Measurements from ENCODE around the gene IFNL2. TPM values are rescaled to one million over a fixed set of nuclear protein-coding genes. Genes with fewer than 3 reads are reported as not detected.

IFNL2 gene
- total and polyA plus RNA-seq, 9 of the 15 experiments (the other 6 are each of a cell fraction or from before 2014, with no cell fraction given): not detected

GRCh38 chr19:39254531-39255345 is 13.5 kb upstream of the IFNL2 start (continued):
- TF ChIP-seq, protein P1, sequence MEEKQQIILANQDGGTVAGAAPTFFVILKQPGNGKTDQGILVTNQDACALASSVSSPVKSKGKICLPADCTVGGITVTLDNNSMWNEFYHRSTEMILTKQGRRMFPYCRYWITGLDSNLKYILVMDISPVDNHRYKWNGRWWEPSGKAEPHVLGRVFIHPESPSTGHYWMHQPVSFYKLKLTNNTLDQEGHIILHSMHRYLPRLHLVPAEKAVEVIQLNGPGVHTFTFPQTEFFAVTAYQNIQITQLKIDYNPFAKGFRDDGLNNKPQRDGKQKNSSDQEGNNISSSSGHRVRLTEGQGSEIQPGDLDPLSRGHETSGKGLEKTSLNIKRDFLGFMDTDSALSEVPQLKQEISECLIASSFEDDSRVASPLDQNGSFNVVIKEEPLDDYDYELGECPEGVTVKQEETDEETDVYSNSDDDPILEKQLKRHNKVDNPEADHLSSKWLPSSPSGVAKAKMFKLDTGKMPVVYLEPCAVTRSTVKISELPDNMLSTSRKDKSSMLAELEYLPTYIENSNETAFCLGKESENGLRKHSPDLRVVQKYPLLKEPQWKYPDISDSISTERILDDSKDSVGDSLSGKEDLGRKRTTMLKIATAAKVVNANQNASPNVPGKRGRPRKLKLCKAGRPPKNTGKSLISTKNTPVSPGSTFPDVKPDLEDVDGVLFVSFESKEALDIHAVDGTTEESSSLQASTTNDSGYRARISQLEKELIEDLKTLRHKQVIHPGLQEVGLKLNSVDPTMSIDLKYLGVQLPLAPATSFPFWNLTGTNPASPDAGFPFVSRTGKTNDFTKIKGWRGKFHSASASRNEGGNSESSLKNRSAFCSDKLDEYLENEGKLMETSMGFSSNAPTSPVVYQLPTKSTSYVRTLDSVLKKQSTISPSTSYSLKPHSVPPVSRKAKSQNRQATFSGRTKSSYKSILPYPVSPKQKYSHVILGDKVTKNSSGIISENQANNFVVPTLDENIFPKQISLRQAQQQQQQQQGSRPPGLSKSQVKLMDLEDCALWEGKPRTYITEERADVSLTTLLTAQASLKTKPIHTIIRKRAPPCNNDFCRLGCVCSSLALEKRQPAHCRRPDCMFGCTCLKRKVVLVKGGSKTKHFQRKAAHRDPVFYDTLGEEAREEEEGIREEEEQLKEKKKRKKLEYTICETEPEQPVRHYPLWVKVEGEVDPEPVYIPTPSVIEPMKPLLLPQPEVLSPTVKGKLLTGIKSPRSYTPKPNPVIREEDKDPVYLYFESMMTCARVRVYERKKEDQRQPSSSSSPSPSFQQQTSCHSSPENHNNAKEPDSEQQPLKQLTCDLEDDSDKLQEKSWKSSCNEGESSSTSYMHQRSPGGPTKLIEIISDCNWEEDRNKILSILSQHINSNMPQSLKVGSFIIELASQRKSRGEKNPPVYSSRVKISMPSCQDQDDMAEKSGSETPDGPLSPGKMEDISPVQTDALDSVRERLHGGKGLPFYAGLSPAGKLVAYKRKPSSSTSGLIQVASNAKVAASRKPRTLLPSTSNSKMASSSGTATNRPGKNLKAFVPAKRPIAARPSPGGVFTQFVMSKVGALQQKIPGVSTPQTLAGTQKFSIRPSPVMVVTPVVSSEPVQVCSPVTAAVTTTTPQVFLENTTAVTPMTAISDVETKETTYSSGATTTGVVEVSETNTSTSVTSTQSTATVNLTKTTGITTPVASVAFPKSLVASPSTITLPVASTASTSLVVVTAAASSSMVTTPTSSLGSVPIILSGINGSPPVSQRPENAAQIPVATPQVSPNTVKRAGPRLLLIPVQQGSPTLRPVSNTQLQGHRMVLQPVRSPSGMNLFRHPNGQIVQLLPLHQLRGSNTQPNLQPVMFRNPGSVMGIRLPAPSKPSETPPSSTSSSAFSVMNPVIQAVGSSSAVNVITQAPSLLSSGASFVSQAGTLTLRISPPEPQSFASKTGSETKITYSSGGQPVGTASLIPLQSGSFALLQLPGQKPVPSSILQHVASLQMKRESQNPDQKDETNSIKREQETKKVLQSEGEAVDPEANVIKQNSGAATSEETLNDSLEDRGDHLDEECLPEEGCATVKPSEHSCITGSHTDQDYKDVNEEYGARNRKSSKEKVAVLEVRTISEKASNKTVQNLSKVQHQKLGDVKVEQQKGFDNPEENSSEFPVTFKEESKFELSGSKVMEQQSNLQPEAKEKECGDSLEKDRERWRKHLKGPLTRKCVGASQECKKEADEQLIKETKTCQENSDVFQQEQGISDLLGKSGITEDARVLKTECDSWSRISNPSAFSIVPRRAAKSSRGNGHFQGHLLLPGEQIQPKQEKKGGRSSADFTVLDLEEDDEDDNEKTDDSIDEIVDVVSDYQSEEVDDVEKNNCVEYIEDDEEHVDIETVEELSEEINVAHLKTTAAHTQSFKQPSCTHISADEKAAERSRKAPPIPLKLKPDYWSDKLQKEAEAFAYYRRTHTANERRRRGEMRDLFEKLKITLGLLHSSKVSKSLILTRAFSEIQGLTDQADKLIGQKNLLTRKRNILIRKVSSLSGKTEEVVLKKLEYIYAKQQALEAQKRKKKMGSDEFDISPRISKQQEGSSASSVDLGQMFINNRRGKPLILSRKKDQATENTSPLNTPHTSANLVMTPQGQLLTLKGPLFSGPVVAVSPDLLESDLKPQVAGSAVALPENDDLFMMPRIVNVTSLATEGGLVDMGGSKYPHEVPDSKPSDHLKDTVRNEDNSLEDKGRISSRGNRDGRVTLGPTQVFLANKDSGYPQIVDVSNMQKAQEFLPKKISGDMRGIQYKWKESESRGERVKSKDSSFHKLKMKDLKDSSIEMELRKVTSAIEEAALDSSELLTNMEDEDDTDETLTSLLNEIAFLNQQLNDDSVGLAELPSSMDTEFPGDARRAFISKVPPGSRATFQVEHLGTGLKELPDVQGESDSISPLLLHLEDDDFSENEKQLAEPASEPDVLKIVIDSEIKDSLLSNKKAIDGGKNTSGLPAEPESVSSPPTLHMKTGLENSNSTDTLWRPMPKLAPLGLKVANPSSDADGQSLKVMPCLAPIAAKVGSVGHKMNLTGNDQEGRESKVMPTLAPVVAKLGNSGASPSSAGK (IDR thresholded peaks at IDR 0.05): peak; percentile 62
- TF ChIP-seq NELFE (IDR thresholded peaks at IDR 0.05; ENCODE audit: insufficient read depth, insufficient read length) (no peak), ZNF655 (CRISPR knock-in tag; IDR thresholded peaks at IDR 0.05) (no peak), GABPB1 (CRISPR knock-in tag; IDR thresholded peaks at IDR 0.05) (peak; percentile 68), EHMT2 (IDR thresholded peaks at IDR 0.05) (0 out of 2 replicates have a peak, but pooled peaks have one; percentile 36), TBP (optimal IDR thresholded peaks at IDR 0.05; ENCODE audit: low read depth, low read length) (peak; percentile 87), FOXJ3 (CRISPR knock-in tag; IDR thresholded peaks at IDR 0.05) (no peak), SRF (CRISPR knock-in tag; IDR thresholded peaks at IDR 0.05) (peak in 1 of 2 experiments; percentile 41; a peak in 1 of 4 replicates), NFE2L1 (tag; IDR thresholded peaks at IDR 0.05; ENCODE audit: borderline replicate concordance, low read depth) (no peak), TEAD1 (CRISPR knock-in tag; IDR thresholded peaks at IDR 0.05) (0 out of 4 replicates have a peak, but pooled peaks of 1 of the 2 experiments have one; percentile 25), TSC22D4 (tag; IDR thresholded peaks at IDR 0.05) (no peak), SUPT5H (IDR thresholded peaks at IDR 0.05) (peak; percentile 70), KLF1 (tag; IDR thresholded peaks at IDR 0.05) (0 out of 2 replicates have a peak, but pooled peaks have one; percentile 31), ZFX (CRISPR knock-in tag; IDR thresholded peaks at IDR 0.05) (peak; percentile 45), CXXC5 (CRISPR knock-in tag; IDR thresholded peaks at IDR 0.05) (peak; percentile 52)

Measured in K562 (cell line).